Pancreas (tissue), 10 donors: ENCODE data around the gene PROB1. TPM values are rescaled to one million over a fixed set of nuclear protein-coding genes. Genes with fewer than 3 reads are reported as not detected.

Source experiments
- ATAC-seq, 4 donors: fragments of 200-7000 bp; cut with Tn5 transposase; one replicate each; pipeline versions ENCODE4 v1.8.0 to v1.9.1; 2020; ENCODE audit warnings: mild to moderate bottlenecking in 4 of 4, moderate library complexity in 4 of 4
- DNase-seq, 6 donors: peaks; one replicate each; pipeline ENCODE4 v3.0.0-alpha.2; 2020
- FAIRE-seq: peaks from 2 replicates; lab custom pipeline; 2012; peaks lifted over from hg19 to GRCh38; lab: Jason Lieb, UNC
- H3K27ac ChIP-seq, 4 donors: fragments of 200-600 bp; sonication (generic); 1 replicate in 3 of 4; 2 replicates in 1 of 4; pipeline versions ENCODE4 v1.5.0 to v1.8.0; 2020
- H3K27me3 ChIP-seq, 4 donors: fragments of 200-600 bp; one replicate each; pipeline ENCODE4 v1.8.0; 2021
- H3K36me3 ChIP-seq, 3 donors: fragments of 200-600 bp; sonication (generic) in 1 of 3; one replicate each; pipeline versions ENCODE4 v1.5.0 to v1.8.0; 2020 to 2021
- H3K4me1 ChIP-seq, 3 donors: fragments of 200-600 bp; one replicate each; pipeline ENCODE4 v1.8.0; 2021
- H3K4me3 ChIP-seq, 4 donors: fragments of 200-600 bp; sonication (generic) in 2 of 4; one replicate each; pipeline versions ENCODE4 v1.5.0 to v1.8.0; 2020 to 2021
- H3K9me3 ChIP-seq, 4 donors: fragments of 200-600 bp; one replicate each; pipeline ENCODE4 v1.8.0; 2021
- WGBS, 2 donors: extraction: QIAGEN DNeasy Blood & Tissue Kit; methylation state at CpG; one replicate each; pipeline ENCODE4 v1.1.7; 2013; 5-methylcytosine and 5-hydroxymethylcytosine counted together
- intact Hi-C, 3 donors: fragments of 100-400 bp; cut with DNase I; formaldehyde crosslinking; loops; one replicate each; pipeline versions ENCODE4 v1.11.1 to v1.14.2; 2022
- polyA plus RNA-seq, 2 donors: library from polyadenylated mRNA; stranded (reverse); fragments of 200-250 nt; gene quantifications; one replicate each; pipeline ENCODE4 v1.2.3, GENCODE V29; 2013
- total RNA-seq, 6 donors: library from RNA; stranded (reverse); fragmentation: NEBNext Ultra II Directional in 4 of 6; extraction: Animal tissue kit (Norgen Biotek cat#: 25700) in 4 of 6; gene quantifications; one replicate each; pipeline versions ENCODE4 v1.2.1 to v1.2.4, GENCODE V29; 2021 to 2023
- TF ChIP-seq, protein P1 (sequence below), 4 donors: fragments of 200-600 bp; sonication (generic) in 3 of 4; IDR thresholded peaks; one replicate each; pipeline versions ENCODE4 v1.5.0 to v1.8.0; 2021; ENCODE audit warnings: antibody characterized with exemption in 4 of 4
- donor health status: healthy with polysubstance abuse.
- donor health status: DM: no; HTN: no; CAD: no; lungs with moderate emphysema.
- donor health status: DM: no; HTN: no; CAD: no.
- donor health status: control.
- donor health status: control.
- donor health status: Bipolar disorder and iron deficiency.
- donor health status: DM: yes; HTN: yes; CAD: no.
- donor health status: DM: no; HTN: no; CAD: no.
- donor health status: DM: no; HTN: no; CAD: no.
- donor health status: DM: yes; HTN: yes; CAD: no.

The PROB1 gene
- total and polyA plus RNA-seq, 8 donors = 0.19 to 0.38 (median 0.34) TPM

DNA sequence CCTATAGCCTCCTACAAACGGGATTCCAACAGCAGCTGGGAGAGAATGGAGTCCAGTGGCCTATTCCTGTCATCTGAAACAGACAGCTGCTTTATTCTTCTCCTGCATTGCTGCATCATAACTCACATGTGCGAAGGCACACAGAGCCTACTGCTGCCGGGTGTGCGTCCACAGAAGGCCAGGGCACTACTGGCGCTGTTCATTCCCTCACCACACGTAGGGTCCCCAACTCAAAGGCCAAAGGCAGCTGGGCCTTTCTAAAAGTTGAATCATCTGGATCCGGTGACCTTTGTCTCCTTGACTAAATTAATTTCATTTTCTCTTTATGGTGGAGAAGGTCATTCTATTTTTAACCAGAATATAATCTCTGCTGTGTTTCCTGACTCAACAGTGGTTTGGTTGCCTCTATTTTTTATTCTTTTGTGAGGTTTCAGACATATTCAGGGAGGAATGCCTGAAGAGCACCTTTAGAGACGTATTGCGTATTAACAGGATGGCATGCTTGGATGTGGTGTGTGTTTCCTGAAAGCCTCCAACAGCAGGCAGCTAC lies 19.8 kb upstream of the PROB1 start:
- FAIRE-seq (no peak), ATAC-seq (peak; percentile 13 to 42 (median 40)), DNase-seq (no peak)
- intact Hi-C loops = loop anchor here in 1 of 3 donors (5.0 kb wide), 1 partner anchor 98 kb away; no protein-coding TSS in a partner anchor
- Histone ChIP-seq H3K4me1 (no peaks in the 10 kb centered on the region), H3K27me3 (no peaks in the 10 kb centered on the region), H3K9me3 (no peaks in the 10 kb centered on the region), H3K36me3 (no peaks in the 10 kb centered on the region), H3K27ac (peak overlapping the region in 3 of 4 donors; percentile 17 to 32 (median 25)), H3K4me3 (no peak overlapping the region)
- TF ChIP-seq, protein P1, sequence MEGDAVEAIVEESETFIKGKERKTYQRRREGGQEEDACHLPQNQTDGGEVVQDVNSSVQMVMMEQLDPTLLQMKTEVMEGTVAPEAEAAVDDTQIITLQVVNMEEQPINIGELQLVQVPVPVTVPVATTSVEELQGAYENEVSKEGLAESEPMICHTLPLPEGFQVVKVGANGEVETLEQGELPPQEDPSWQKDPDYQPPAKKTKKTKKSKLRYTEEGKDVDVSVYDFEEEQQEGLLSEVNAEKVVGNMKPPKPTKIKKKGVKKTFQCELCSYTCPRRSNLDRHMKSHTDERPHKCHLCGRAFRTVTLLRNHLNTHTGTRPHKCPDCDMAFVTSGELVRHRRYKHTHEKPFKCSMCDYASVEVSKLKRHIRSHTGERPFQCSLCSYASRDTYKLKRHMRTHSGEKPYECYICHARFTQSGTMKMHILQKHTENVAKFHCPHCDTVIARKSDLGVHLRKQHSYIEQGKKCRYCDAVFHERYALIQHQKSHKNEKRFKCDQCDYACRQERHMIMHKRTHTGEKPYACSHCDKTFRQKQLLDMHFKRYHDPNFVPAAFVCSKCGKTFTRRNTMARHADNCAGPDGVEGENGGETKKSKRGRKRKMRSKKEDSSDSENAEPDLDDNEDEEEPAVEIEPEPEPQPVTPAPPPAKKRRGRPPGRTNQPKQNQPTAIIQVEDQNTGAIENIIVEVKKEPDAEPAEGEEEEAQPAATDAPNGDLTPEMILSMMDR (IDR thresholded peaks at IDR 0.05) = no peak
- WGBS, 2 donors = 75 to 79% methylated on average over 9 of the region's 9 CpGs

DNA sequence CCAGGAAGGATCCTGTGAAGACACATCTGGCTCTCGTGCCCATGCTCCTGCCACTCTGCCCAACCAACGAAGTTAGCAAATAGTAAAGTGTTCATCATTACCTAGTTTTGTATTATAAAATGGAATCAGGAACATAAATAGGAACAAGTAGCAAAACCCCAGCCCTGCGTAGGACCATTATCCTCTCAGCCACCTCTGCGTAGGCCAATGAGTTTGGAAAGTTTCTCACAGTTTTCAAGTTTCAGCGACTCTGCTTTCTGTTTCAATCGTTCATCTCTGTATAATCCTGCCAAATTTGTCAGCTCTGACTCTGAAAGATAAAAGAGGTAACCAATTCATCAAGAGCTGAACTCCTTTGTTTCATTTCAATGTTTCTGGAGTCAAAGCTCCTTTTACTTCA lies 19.1 kb upstream of the PROB1 start:
- 79 to 81% methylated on average over 6 of the region's 6 CpGs for WGBS, 2 donors
- intact Hi-C loops = no loop called here
- no peaks in the 10 kb centered on the region for H3K27me3 ChIP-seq
- FAIRE-seq (no peak), DNase-seq (no peak), ATAC-seq (no peak)
- H3K27ac ChIP-seq = peak overlapping the region in 1 of 4 donors; percentile 32
- no peaks in the 10 kb centered on the region for H3K4me1 ChIP-seq
- H3K4me3 ChIP-seq = no peak overlapping the region
- TF ChIP-seq, protein P1 (IDR thresholded peaks at IDR 0.05) = no peak
- H3K9me3 ChIP-seq = no peaks in the 10 kb centered on the region
- H3K36me3 ChIP-seq = no peaks in the 10 kb centered on the region

DNA sequence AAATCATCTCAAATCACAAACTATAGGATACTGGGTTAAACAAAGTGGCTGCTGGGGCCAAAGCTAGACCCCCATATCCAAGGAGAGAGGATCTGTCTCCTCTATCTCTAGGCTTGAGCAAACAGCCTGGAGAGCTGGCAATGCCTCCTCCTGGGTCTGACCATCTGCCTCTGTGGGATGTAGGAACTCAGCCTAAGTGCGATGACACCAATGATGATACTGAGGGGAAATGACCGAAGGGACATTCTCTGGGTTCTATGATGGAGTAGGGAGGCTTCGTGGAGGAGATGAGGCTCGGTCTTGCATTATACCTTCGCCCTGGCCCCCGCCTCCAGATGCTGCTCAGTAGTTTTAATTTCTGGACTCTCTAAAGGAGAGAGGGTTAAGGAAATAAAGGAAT lies 18.2 kb upstream of the PROB1 start:
- intact Hi-C loops = no loop called here
- Histone ChIP-seq H3K36me3 (no peaks in the 10 kb centered on the region), H3K27ac (no peak overlapping the region), H3K9me3 (no peaks in the 10 kb centered on the region), H3K4me3 (no peak overlapping the region), H3K27me3 (no peaks in the 10 kb centered on the region), H3K4me1 (no peaks in the 10 kb centered on the region)
- DNase-seq (no peak), ATAC-seq (no peak), FAIRE-seq (no peak)
- TF ChIP-seq, protein P1 (IDR thresholded peaks at IDR 0.05) = no peak
- WGBS, 2 donors = 84 to 92% methylated on average over 6 of the region's 6 CpGs

DNA sequence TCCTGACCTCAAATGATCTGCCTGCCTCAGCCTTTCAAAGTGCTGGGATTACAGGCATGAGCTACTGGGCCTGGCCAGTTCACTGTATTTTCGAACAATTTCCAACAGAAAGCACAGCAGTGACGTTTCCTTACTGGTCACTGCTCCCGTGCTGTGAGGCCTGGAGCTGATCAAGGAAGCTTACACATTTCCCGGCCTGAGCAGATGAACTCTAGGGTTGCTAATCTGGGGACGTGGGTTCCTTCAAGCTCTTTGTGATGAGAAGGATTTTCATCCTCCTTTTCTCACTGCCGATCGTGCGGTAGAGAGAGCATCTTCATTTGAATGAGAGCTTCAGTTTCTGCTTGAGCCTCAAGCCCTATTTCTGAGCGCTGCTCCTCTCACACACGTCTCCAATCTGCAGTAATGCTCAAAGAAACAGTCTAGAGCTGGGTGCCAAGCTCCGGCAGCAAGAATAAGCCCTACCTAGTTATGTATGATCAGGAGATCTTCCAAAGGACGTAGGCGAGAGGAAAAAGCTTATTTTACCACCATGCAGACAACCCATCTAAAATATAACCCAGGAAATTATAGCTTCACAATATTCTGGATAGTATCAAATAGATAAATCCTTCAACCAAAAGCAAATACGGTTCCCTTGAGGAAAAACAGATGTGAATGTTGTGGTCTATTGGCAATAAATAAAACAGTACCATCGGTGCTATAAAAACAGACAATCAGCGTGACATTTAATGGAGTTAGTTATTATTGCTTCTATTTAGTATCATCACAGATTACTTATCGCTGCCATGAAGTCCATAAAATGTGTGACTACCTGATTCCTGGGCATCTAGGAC lies 16.3 kb upstream of the PROB1 start:
- no peaks in the 10 kb centered on the region for H3K36me3 ChIP-seq
- DNase-seq (no peak), ATAC-seq (peak in 1 of 4 donors; percentile 12), FAIRE-seq (no peak)
- H3K9me3 ChIP-seq = no peaks in the 10 kb centered on the region
- no peaks in the 10 kb centered on the region for H3K27me3 ChIP-seq
- H3K27ac ChIP-seq = peak overlapping the region in 1 of 4 donors; percentile 22
- WGBS, 2 donors = 78 to 85% methylated on average over 17 of the region's 17 CpGs
- no peak overlapping the region for H3K4me3 ChIP-seq
- TF ChIP-seq, protein P1 (IDR thresholded peaks at IDR 0.05) = no peak
- intact Hi-C loops = no loop called here
- no peaks in the 10 kb centered on the region for H3K4me1 ChIP-seq
